ENCODE measurements around the gene CNTF. TPM values are rescaled to one million over a fixed set of nuclear protein-coding genes. Genes with fewer than 3 reads are reported as not detected.

CNTF gene
- total RNA-seq, 1 donor from 2014 or later = 1.6 TPM

DNA sequence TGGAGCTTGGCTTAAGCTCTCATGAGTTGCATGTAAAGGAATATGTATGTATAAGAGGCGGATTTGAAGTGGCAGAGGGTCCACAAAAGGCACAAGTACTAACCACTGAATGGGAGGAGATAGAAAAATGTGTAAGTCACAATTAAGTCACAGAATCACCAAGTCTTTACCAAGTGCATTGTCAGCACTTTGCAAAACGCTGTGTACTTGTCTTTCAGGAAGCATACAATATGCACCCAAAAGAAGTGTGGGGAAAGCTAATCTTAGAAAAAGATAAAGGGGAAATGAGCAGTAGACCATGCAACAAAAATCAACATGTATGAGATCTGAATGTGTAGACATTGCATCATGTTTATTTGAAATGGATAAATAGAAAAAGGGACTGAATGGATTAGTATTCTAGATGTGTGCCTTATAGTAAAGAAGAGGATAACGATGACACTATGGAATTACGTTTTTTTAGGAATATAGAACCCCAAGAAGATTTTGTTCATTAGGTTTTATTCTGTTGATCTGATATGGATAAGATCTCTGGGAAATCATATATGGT, 4.5 kb downstream of the CNTF start:
- H3K4me1 Mint-ChIP-seq (ENCODE audit: unreplicated experiment) = peaks cover 19% of the 10 kb centered on the region
- no peaks in the 10 kb centered on the region for H3K27me3 Mint-ChIP-seq (ENCODE audit: unreplicated experiment)
- no peaks in the 10 kb centered on the region for H3K9me3 Mint-ChIP-seq (ENCODE audit: unreplicated experiment)
- H3K36me3 Mint-ChIP-seq (ENCODE audit: unreplicated experiment) = peaks cover 35% of the 10 kb centered on the region
- no peak for DNase-seq (ENCODE audit: extremely low spot score, unreplicated experiment)
- H3K27ac Mint-ChIP-seq (ENCODE audit: unreplicated experiment) = peak overlapping the region; percentile 85
- no peak overlapping the region for H3K4me3 Mint-ChIP-seq (ENCODE audit: unreplicated experiment)
- TF ChIP-seq, protein P1, sequence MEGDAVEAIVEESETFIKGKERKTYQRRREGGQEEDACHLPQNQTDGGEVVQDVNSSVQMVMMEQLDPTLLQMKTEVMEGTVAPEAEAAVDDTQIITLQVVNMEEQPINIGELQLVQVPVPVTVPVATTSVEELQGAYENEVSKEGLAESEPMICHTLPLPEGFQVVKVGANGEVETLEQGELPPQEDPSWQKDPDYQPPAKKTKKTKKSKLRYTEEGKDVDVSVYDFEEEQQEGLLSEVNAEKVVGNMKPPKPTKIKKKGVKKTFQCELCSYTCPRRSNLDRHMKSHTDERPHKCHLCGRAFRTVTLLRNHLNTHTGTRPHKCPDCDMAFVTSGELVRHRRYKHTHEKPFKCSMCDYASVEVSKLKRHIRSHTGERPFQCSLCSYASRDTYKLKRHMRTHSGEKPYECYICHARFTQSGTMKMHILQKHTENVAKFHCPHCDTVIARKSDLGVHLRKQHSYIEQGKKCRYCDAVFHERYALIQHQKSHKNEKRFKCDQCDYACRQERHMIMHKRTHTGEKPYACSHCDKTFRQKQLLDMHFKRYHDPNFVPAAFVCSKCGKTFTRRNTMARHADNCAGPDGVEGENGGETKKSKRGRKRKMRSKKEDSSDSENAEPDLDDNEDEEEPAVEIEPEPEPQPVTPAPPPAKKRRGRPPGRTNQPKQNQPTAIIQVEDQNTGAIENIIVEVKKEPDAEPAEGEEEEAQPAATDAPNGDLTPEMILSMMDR (IDR thresholded peaks at IDR 0.05) = no peak

DNA sequence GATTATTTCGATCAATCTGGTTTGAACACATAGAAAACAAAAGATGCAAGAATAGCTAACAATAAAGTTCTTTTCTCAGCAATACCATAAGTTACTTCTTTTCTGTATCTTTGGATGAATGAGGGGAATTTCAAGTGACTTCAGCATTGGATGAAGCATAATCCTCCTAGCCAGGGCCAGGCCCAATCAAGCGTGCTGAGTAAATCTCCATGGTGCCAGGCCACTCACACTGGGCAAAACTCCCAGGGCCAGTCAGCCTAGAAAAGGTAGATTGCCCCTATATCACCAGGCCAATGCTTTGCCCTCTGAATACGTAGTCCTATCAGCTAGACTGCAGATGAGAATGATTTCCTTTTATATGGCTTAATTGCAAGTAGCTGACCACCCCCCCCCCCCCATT, 6.0 kb downstream of the CNTF start:
- no peaks in the 10 kb centered on the region for H3K27me3 Mint-ChIP-seq (ENCODE audit: unreplicated experiment)
- DNase-seq (ENCODE audit: extremely low spot score, unreplicated experiment) = no peak
- TF ChIP-seq, protein P1 (IDR thresholded peaks at IDR 0.05) = no peak
- H3K27ac Mint-ChIP-seq (ENCODE audit: unreplicated experiment) = peak overlapping the region; percentile 85
- no peak overlapping the region for H3K4me3 Mint-ChIP-seq (ENCODE audit: unreplicated experiment)
- H3K36me3 Mint-ChIP-seq (ENCODE audit: unreplicated experiment) = peaks cover 24% of the 10 kb centered on the region
- no peaks in the 10 kb centered on the region for H3K9me3 Mint-ChIP-seq (ENCODE audit: unreplicated experiment)
- peaks cover 16% of the 10 kb centered on the region for H3K4me1 Mint-ChIP-seq (ENCODE audit: unreplicated experiment)

DNA sequence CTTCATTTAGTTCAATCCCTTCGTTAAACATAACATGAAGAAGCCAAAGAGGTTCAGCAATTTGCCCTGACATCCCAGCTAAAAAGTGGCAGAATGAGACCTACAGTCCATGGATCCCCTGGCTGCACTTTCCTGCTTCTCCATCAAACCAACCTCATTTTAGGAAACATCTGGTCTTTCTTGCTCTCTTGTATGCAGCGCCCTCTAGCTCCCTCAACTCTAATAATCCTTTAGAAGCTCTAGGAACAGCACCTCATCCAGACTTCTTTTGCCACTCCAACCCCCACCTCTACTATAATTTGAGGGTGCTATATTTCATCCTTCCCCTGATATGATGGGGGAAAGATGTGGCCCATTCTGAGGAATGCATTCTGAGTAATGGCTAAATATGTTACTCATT, 7.4 kb downstream of the CNTF start:
- H3K36me3 Mint-ChIP-seq (ENCODE audit: unreplicated experiment) = peaks cover 11% of the 10 kb centered on the region
- no peak overlapping the region for H3K27ac Mint-ChIP-seq (ENCODE audit: unreplicated experiment)
- no peaks in the 10 kb centered on the region for H3K9me3 Mint-ChIP-seq (ENCODE audit: unreplicated experiment)
- no peaks in the 10 kb centered on the region for H3K27me3 Mint-ChIP-seq (ENCODE audit: unreplicated experiment)
- H3K4me3 Mint-ChIP-seq (ENCODE audit: unreplicated experiment) = no peak overlapping the region
- H3K4me1 Mint-ChIP-seq (ENCODE audit: unreplicated experiment) = peaks cover 16% of the 10 kb centered on the region
- TF ChIP-seq, protein P1 (IDR thresholded peaks at IDR 0.05) = peak; percentile 52
- no peak for DNase-seq (ENCODE audit: extremely low spot score, unreplicated experiment)

DNA sequence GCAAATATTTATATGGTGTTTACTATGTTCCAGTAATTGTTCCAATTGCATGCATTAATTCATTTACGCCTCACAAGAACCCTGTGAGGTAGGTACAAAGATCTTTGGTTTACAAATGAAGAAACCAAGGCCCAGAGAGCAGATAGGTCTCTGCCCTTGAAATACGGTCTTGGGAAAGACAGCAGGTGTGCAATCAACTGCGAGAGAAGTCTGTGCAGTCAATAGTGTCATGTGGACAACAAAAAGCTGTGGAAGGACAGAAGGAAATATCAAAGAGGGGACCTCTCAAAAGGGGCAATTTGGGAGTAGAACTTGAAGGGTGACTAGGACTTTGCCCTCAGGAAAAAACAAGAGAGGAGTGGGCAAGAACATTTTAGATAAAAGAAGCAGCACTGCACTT, 8.9 kb downstream of the CNTF start:
- no peaks in the 10 kb centered on the region for H3K9me3 Mint-ChIP-seq (ENCODE audit: unreplicated experiment)
- TF ChIP-seq, protein P1 (IDR thresholded peaks at IDR 0.05) = no peak
- H3K36me3 Mint-ChIP-seq (ENCODE audit: unreplicated experiment) = peaks cover 6% of the 10 kb centered on the region
- H3K27me3 Mint-ChIP-seq (ENCODE audit: unreplicated experiment) = no peaks in the 10 kb centered on the region
- H3K27ac Mint-ChIP-seq (ENCODE audit: unreplicated experiment) = no peak overlapping the region
- peaks cover 13% of the 10 kb centered on the region for H3K4me1 Mint-ChIP-seq (ENCODE audit: unreplicated experiment)
- no peak for DNase-seq (ENCODE audit: extremely low spot score, unreplicated experiment)
- H3K4me3 Mint-ChIP-seq (ENCODE audit: unreplicated experiment) = no peak overlapping the region

DNA sequence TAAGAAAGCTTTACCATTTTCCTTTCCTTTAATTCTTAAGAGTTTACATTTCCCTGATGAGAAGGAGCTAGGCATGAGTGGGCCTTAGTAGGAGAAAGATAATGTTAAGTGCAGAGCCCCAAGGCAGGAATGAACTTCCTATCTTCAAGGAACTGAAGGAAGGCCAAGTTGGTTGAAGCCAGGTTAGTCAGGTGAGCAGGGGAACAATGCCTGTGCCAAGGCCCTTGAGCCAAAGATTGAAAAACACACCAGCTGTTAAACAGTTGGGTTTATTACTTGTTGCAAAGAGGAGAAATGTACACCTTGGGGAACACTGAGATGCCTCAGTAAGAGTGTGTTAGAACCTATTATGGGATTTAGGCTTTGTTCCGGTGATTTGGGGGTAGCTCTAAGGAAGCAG, 10.0 kb downstream of the CNTF start:
- H3K27ac Mint-ChIP-seq (ENCODE audit: unreplicated experiment) = no peak overlapping the region
- no peaks in the 10 kb centered on the region for H3K27me3 Mint-ChIP-seq (ENCODE audit: unreplicated experiment)
- H3K36me3 Mint-ChIP-seq (ENCODE audit: unreplicated experiment) = peaks cover under 1% of the 10 kb centered on the region
- no peak overlapping the region for H3K4me3 Mint-ChIP-seq (ENCODE audit: unreplicated experiment)
- no peaks in the 10 kb centered on the region for H3K9me3 Mint-ChIP-seq (ENCODE audit: unreplicated experiment)
- TF ChIP-seq, protein P1 (IDR thresholded peaks at IDR 0.05) = no peak
- no peak for DNase-seq (ENCODE audit: extremely low spot score, unreplicated experiment)
- H3K4me1 Mint-ChIP-seq (ENCODE audit: unreplicated experiment) = peaks cover 4% of the 10 kb centered on the region
